ENCODE measurements around the gene TIRAP. TPM values are rescaled to one million over a fixed set of nuclear protein-coding genes. Genes with fewer than 3 reads are reported as not detected.

TIRAP gene
- total and polyA plus RNA-seq, 9 of the 15 experiments (the other 6 are each of a cell fraction or from before 2014, with no cell fraction given), result 0.60 to 8.7 (median 3.7) TPM

- no peak for TF ChIP-seq ZNF384 (IDR thresholded peaks at IDR 0.05; ENCODE audit: low read depth, low read length)
- no peak for TF ChIP-seq KAT7 (CRISPR knock-in tag; IDR thresholded peaks at IDR 0.05; ENCODE audit: borderline replicate concordance)
- peak; percentile 61 to 86; a peak in 3 of 4 replicates for TF ChIP-seq SIN3A (IDR thresholded peaks at IDR 0.05; ENCODE audit: borderline replicate concordance in 2 of 2, control insufficient read depth in 1 of 2, low read depth in 2 of 2, low read length in 2 of 2)
- TF ChIP-seq SMAD3 (CRISPR knock-in tag; conservative IDR thresholded peaks at IDR 0.05), result no peak
- TF ChIP-seq SRF (CRISPR knock-in tag; IDR thresholded peaks at IDR 0.05), result peak in 1 of 2 experiments; percentile 56; a peak in 2 of 4 replicates
- no peak for TF ChIP-seq TRIM24 (IDR thresholded peaks at IDR 0.05)
- peak in 2 of 3 experiments; percentile 69 to 93; a peak in 5 of 6 replicates for TF ChIP-seq ZBTB11 (CRISPR knock-in tag; IDR thresholded peaks at IDR 0.05)
- TF ChIP-seq MEF2D (tag; conservative IDR thresholded peaks at IDR 0.05; ENCODE audit: low read depth), result no peak
- no peak for TF ChIP-seq ZNF140 (CRISPR knock-in tag; IDR thresholded peaks at IDR 0.05)
- TF ChIP-seq NELFE (IDR thresholded peaks at IDR 0.05; ENCODE audit: insufficient read depth, insufficient read length), result no peak
- no peak for TF ChIP-seq RBM17 (IDR thresholded peaks at IDR 0.05; ENCODE audit: borderline replicate concordance, low read depth, low read length)
- TF ChIP-seq HDAC1 (IDR thresholded peaks at IDR 0.05), result peak in 1 of 2 experiments; percentile 44; a peak in 2 of 4 replicates
- TF ChIP-seq HNRNPUL1 (IDR thresholded peaks at IDR 0.05; ENCODE audit: low read length), result no peak
- no peak for TF ChIP-seq ZNF318 (IDR thresholded peaks at IDR 0.05; ENCODE audit: borderline replicate concordance in 1 of 2, low read depth in 1 of 2)
- TF ChIP-seq ZKSCAN3 (CRISPR knock-in tag; IDR thresholded peaks at IDR 0.05), result no peak
Measured at GRCh38 chr11:126268708-126269579, 13.9 kb upstream of the TIRAP start, which contains the start of the genes FOXRED1 and SRPRA (continued).

Data from K562 (cell line).